Immature natural killer cell (primary cell): Measurements from ENCODE around the gene HYDIN. TPM values are rescaled to one million over a fixed set of nuclear protein-coding genes. Genes with fewer than 3 reads are reported as not detected.

Experiments used
- DNase-seq, 3 donors: peaks; one replicate each; pipeline ENCODE4 v3.0.0; 2022; ENCODE audit warnings: mixed read lengths in 1 of 3
- H3K27ac Mint-ChIP-seq, 6 donors: one replicate each; pipeline ENCODE4 v1.8.0; 2020; ENCODE audit warnings: mixed read lengths in 6 of 6, mild to moderate bottlenecking in 5 of 6, inconsistent platforms in 4 of 6, moderate library complexity in 3 of 6
- H3K27me3 Mint-ChIP-seq, 3 donors: one replicate each; pipeline ENCODE4 v1.8.0; 2020 to 2021; ENCODE audit warnings: low read depth in 3 of 3, mild to moderate bottlenecking in 3 of 3, mixed read lengths in 3 of 3, moderate library complexity in 3 of 3, inconsistent platforms in 1 of 3
- H3K36me3 Mint-ChIP-seq, 3 donors: one replicate each; pipeline ENCODE4 v1.8.0; 2020; ENCODE audit warnings: mixed read lengths in 3 of 3, inconsistent platforms in 2 of 3, mild to moderate bottlenecking in 2 of 3
- H3K4me1 Mint-ChIP-seq, 2 donors: one replicate each; pipeline ENCODE4 v1.8.0; 2020; ENCODE audit warnings: inconsistent platforms in 2 of 2, mild to moderate bottlenecking in 2 of 2, mixed read lengths in 2 of 2, moderate library complexity in 1 of 2
- H3K4me3 Mint-ChIP-seq, 5 donors: one replicate each; pipeline ENCODE4 v1.8.0; 2020; ENCODE audit warnings: mild to moderate bottlenecking in 5 of 5, mixed read lengths in 5 of 5, inconsistent platforms in 3 of 5, moderate library complexity in 3 of 5
- H3K9me3 Mint-ChIP-seq, 6 donors: one replicate each; pipeline ENCODE4 v1.8.0; 2020; ENCODE audit warnings: mild to moderate bottlenecking in 6 of 6, mixed read lengths in 6 of 6, inconsistent platforms in 4 of 6, moderate library complexity in 3 of 6
- polyA plus RNA-seq, 3 donors: library from polyadenylated mRNA; unstranded; fragments of 300-500 nt; fragmentation: Illumina TruSeq; gene quantifications; one replicate each; pipeline ENCODE4 v1.2.3, GENCODE V29; 2021

The HYDIN gene
- polyA plus RNA-seq, 3 donors from 2014 or later, result 0.24 to 0.26 TPM; not detected in 1

DNA sequence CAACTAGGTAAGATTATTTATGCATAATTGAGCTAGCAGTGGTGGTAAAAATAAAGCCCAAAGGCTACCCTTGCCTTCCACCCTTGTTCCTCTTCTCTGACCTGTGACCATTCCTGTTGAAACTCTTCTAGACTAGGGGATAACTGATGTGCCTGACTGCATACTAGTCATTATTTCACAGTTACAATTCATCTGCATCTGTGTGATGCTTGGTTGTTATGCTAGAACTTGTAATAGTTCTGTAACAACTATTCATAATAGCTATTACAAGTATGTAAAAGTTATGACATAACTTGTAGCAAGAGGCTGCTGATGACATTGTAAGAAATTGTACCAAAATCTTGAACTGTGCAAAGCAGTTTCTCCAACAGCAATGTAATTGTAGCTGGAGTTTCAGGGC, 427.2 kb downstream of the HYDIN start:
- H3K4me3 Mint-ChIP-seq, result no peak overlapping the region
- DNase-seq, result no peak
- peaks cover 1 to 7% (median 6%) of the 10 kb centered on the region in 3 donors for H3K27me3 Mint-ChIP-seq
- peaks cover 26 to 29% of the 10 kb centered on the region in 2 donors for H3K4me1 Mint-ChIP-seq
- H3K27ac Mint-ChIP-seq, result no peak overlapping the region
- no peaks in the 10 kb centered on the region for H3K36me3 Mint-ChIP-seq
- no peaks in the 10 kb centered on the region for H3K9me3 Mint-ChIP-seq

DNA sequence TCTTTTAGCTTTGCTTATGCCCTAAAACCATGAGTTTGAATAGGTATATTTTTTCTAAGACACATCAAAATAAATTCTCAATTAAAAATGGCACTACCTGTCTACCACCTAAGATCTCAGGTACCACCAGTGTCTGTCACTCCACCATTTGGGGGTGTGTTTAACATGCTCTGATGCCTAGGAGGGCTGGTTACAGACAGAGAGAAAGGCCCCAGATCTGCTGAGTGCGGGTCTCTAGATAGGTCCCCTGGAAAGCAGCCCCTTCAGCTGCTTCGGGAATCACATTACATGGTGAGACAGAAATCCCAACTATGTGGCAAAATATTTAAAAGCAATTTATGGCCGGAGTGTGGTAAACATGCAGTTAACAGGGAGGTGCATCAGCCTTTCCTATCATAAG, 428.9 kb downstream of the HYDIN start:
- peaks cover 1 to 7% (median 3%) of the 10 kb centered on the region in 3 donors for H3K27me3 Mint-ChIP-seq
- H3K27ac Mint-ChIP-seq, result peak overlapping the region; percentile 80 to 91 (median 89)
- H3K4me1 Mint-ChIP-seq, result peaks cover 26 to 36% of the 10 kb centered on the region in 2 donors
- peak overlapping the region; percentile 92 to 96 (median 94) for H3K4me3 Mint-ChIP-seq
- no peaks in the 10 kb centered on the region for H3K9me3 Mint-ChIP-seq
- no peaks in the 10 kb centered on the region for H3K36me3 Mint-ChIP-seq
- no peak for DNase-seq

DNA sequence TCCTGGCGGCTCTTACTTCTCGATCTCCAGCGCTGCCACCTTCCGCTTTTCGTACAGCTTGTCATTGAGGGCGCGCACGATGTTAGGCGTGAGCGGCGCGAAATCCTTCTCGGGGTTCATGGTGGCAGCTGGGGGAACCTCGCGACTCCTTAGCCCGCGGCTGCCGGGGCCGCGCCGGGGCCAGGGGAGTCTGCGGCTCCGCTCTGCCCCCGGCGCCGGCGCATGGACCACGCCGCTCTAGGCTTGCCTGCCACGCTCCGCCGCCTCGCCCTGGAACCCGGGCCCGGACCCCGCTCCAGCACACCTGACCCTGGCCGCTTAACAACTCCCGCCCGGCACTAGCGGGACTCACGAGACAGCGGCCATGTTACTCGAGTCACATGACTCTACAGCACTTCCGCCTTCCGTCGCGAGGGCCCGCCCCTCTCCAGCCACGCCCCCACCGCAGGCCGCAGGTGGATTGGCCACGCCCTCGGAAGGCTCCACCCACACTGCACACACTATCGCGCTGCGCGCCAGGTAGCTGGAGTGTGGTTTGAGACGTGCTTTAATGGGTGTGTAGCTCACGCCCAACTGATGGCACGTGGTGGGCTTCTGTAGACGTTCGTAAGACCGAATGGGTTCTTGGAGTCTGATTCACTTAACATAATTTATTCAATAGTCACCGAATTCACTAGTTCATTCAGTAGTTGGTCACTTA, 429.6 kb downstream of the HYDIN start, which contains the start of gene VAC14:
Gene VAC14 (minus strand): TSS at position 378 of the 700 bp plus-strand sequence. CDS start 258 bp downstream, at position 120.
- Mint-ChIP-seq H3K36me3 (no peaks in the 10 kb centered on the region), H3K27ac (peak within 1 kb of the TSS; percentile 84 to 91 (median 90)), H3K4me1 (peaks cover 26 to 42% of the 10 kb centered on the region in 2 donors), H3K9me3 (no peaks in the 10 kb centered on the region), H3K27me3 (peaks cover 1 to 7% (median 3%) of the 10 kb centered on the region in 3 donors), H3K4me3 (peak within 1 kb of the TSS; percentile 92 to 96 (median 94))
- DNase-seq, result peak; percentile 91 to 93 (median 92)

- H3K36me3 Mint-ChIP-seq, result no peaks in the 10 kb centered on the region
- peaks cover 1 to 7% (median 3%) of the 10 kb centered on the region in 3 donors for H3K27me3 Mint-ChIP-seq
- no peaks in the 10 kb centered on the region for H3K9me3 Mint-ChIP-seq
- H3K4me1 Mint-ChIP-seq, result peaks cover 26 to 44% of the 10 kb centered on the region in 2 donors
- H3K4me3 Mint-ChIP-seq, result peak overlapping the region; percentile 92 to 96 (median 94)
- peak in 1 of 3 donors; percentile 4 for DNase-seq
- peak overlapping the region; percentile 83 to 91 (median 88) for H3K27ac Mint-ChIP-seq
These were observed 430.2 kb downstream of the HYDIN start for GRCh38 chr16:70800311-70800710.

GRCh38 chr16:70796301-70796700, 434.2 kb downstream of the HYDIN start:
- DNase-seq, result no peak
- H3K9me3 Mint-ChIP-seq, result no peaks in the 10 kb centered on the region
- H3K36me3 Mint-ChIP-seq, result no peaks in the 10 kb centered on the region
- H3K4me3 Mint-ChIP-seq, result no peak overlapping the region
- no peak overlapping the region for H3K27ac Mint-ChIP-seq
- peaks cover 25 to 56% of the 10 kb centered on the region in 2 donors for H3K4me1 Mint-ChIP-seq
- peaks cover 0 to 9% (median 3%) of the 10 kb centered on the region in 3 donors for H3K27me3 Mint-ChIP-seq

DNA sequence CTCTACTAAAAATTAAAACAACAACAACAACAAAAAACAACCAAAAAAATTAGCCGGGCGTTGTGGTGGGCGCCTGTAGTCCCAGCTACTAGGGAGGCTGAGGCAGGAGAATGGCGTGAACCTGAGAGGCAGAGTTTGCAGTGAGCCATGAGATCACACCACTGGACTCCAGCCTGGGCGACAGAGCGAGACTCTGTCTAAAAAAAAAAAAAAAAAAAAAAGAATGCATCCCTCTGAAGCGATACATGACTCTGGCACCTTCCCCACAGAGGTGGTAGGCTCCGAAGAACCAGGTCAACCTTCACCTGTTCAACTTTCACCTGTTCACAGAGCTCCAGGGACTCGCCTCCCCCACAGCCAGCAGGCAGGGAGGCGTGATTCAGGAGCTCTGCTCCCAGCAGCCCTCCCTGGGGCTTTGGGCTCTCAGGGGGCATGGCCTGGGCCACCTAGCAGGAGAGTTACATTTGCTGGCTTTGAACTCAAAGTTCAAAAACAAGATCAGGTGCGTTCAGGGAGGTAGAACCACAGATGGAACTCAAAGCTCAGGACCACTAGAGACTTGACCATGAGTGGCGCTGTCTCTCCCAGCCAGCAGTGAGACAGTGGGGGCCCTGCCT, 435.1 kb downstream of the HYDIN start:
- no peaks in the 10 kb centered on the region for H3K36me3 Mint-ChIP-seq
- H3K27ac Mint-ChIP-seq, result no peak overlapping the region
- H3K27me3 Mint-ChIP-seq, result peaks cover 0 to 4% (median 3%) of the 10 kb centered on the region in 3 donors
- no peak overlapping the region for H3K4me3 Mint-ChIP-seq
- H3K4me1 Mint-ChIP-seq, result peaks cover 17 to 48% of the 10 kb centered on the region in 2 donors
- no peaks in the 10 kb centered on the region for H3K9me3 Mint-ChIP-seq
- DNase-seq, result no peak

DNA sequence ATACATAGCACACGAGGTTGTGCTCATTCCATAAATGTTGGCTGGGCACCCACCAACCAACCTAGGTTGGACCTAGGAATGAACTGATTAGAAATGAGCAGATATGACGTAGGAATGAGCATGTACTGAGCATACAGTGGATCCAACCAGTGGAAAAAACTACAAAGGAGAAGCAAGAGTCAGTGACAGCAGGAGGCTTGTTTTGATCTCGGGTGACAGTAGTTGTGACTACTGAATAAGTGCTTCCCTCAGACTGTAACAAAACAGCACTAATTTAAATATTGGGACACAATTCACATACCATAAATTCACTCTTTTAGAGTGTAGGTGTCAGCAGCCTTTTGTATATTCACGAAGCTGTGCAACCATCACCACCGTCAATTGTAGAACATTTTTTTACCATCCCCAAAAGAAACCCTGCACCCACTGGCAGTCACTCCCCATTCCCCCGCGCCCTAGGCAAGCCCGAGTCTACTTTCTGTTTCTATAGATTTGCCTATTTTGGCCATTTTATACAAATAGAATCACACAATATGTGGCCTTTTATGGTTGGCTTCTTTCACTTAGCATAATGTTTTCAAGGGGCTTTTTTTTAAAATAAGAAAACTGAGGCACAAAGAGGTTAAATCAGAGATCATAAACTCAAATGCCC, 436.5 kb downstream of the HYDIN start:
- peaks cover 0 to 2% (median 0%) of the 10 kb centered on the region in 3 donors for H3K27me3 Mint-ChIP-seq
- DNase-seq, result no peak
- no peak overlapping the region for H3K27ac Mint-ChIP-seq
- no peak overlapping the region for H3K4me3 Mint-ChIP-seq
- no peaks in the 10 kb centered on the region for H3K36me3 Mint-ChIP-seq
- peaks cover 8 to 46% of the 10 kb centered on the region in 2 donors for H3K4me1 Mint-ChIP-seq
- no peaks in the 10 kb centered on the region for H3K9me3 Mint-ChIP-seq

GRCh38 chr16:70790815-70791214, 439.7 kb downstream of the HYDIN start:
- H3K9me3 Mint-ChIP-seq, result no peaks in the 10 kb centered on the region
- H3K27ac Mint-ChIP-seq, result no peak overlapping the region
- H3K36me3 Mint-ChIP-seq, result no peaks in the 10 kb centered on the region
- no peak for DNase-seq
- H3K27me3 Mint-ChIP-seq, result peaks cover 0 to 2% (median 0%) of the 10 kb centered on the region in 3 donors
- H3K4me1 Mint-ChIP-seq, result peaks cover 5 to 30% of the 10 kb centered on the region in 2 donors
- no peak overlapping the region for H3K4me3 Mint-ChIP-seq

DNA sequence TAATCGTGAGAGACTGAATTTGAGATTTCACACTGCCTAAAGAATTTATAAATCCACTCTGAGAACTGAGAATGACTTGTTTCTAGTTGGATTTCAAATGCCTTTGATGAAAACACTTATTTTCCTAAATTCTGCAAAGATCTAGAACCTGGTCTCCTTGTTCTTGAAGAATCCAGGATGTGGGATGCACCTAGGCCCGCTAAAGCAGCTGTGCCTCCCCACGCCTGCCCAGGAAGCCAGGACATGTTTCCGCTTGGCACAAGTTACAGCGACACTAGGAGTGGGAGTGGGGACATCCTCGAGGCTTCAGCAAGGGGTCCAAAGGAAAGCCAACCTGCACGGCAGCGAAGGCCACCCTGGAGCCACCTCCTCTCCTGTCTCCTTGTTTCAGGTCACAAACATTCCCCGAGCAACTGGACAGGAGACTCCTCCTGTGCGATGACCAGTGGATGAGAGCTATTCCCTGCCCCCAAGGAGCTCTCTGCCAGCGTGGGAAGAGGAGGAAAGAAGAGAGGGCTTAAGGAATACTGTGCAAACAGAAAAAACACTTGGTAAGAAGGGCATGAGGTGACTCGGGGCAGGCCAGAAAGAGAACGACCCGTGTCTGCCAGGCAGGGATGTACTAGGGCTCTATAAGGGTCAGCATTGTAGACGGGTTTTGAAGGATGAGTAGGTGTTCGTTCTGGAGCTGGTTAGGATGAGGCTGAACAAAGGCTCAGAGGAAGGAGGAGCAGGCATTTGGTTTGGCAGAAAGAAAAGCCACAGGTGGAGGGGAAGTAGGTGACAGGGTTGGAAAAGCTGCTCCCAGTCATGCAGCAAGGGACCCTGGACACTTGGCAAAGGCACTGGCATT, 440.7 kb downstream of the HYDIN start:
- H3K27me3 Mint-ChIP-seq, result peaks cover 0 to 2% (median 2%) of the 10 kb centered on the region in 3 donors
- DNase-seq, result no peak
- H3K27ac Mint-ChIP-seq, result no peak overlapping the region
- H3K4me1 Mint-ChIP-seq, result peaks cover 5 to 29% of the 10 kb centered on the region in 2 donors
- H3K36me3 Mint-ChIP-seq, result peaks cover 0 to 6% (median 0%) of the 10 kb centered on the region in 3 donors
- no peaks in the 10 kb centered on the region for H3K9me3 Mint-ChIP-seq
- H3K4me3 Mint-ChIP-seq, result no peak overlapping the region

DNA sequence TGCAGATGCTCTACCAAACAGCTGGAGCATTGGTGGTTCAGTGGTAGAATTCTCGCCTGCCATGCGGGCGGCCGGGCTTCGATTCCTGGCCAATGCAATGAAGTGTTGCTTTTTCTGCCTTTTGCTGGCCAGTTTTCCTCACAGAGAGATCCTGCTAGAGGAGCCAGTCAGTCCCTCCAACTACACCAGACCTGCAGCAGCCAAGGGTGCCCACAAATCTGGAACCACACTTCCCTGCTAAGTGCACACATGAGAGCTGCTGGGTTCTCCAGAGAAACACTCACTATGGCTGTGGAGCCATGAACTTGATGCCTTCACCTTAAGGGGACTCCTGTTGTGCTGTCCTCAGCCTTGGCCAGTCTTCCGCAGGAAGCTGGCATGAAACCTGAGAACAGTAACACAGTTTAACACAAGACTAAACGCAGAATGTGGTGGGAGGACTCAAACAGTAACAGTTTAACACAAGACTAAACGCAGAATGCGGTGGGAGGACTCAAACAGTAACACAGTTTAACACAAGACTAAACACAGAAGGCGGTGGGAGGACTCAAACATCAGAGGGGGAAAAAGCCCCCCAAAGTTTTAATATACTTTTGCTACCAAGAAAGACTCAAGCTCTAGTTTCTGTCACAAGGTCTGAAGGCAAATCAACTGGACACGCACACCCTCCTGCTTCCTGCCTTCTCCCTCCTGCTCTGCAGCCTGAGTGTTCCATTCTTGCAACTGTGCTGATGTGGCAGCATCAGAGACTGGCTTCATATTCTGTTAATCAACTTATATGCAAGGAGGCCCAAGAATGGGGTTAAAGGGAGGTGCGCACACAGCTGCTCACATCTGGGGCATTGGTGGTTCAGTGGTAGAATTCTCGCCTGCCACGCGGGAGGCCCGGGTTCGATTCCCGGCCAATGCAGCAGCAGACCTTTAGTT, 441.6 kb downstream of the HYDIN start:
- H3K4me3 Mint-ChIP-seq, result no peak overlapping the region
- peaks cover 6 to 15% (median 8%) of the 10 kb centered on the region in 3 donors for H3K36me3 Mint-ChIP-seq
- H3K4me1 Mint-ChIP-seq, result peaks cover 3 to 24% of the 10 kb centered on the region in 2 donors
- no peaks in the 10 kb centered on the region for H3K9me3 Mint-ChIP-seq
- peak overlapping the region in 1 of 6 donors; percentile 16 for H3K27ac Mint-ChIP-seq
- no peak for DNase-seq
- peaks cover 0 to 2% (median 2%) of the 10 kb centered on the region in 3 donors for H3K27me3 Mint-ChIP-seq

DNA sequence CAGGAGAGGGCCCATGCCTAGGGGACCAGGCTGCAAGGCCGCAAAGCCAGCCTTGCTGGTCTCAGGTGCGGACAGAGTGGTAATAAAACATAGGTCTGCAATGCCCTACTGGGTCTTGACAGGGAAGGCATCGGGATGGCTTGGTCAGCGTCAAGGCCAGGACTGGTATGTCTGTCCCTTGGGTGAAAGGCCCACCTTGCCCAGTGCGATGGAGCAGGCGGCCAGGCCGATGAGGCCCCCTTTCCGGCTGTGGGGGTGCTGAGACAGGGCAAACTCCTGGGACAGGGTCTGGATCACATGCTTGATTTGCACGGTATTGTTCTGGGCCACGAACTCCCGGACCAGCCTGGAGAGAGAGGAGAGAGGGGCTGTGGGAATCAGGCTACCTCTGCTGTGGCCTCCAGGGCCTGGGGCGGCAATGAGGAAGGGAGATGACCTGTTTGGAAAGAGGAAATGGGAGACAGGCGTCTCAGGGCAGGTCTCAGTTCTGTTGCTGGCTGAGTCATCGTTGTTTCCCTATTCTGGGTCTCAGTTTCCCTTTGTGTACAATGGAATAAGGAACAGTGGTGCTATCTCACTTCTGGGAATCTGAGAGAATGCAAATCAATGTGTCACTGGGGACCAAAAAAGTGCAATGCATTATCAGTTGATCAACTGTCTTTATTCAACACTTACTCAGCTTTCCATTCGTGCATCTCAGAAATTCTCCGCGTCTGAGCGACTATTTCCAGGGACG, 444.3 kb downstream of the HYDIN start:
- Mint-ChIP-seq H3K27ac (no peak overlapping the region), H3K4me3 (no peak overlapping the region), H3K27me3 (peaks cover 0 to 5% (median 0%) of the 10 kb centered on the region in 3 donors), H3K36me3 (peaks cover 13 to 41% (median 18%) of the 10 kb centered on the region in 3 donors), H3K9me3 (no peaks in the 10 kb centered on the region), H3K4me1 (peaks cover 3 to 13% of the 10 kb centered on the region in 2 donors)
- DNase-seq, result no peak
